ENCODE results near the gene UNC93A.

The UNC93A gene

DNA sequence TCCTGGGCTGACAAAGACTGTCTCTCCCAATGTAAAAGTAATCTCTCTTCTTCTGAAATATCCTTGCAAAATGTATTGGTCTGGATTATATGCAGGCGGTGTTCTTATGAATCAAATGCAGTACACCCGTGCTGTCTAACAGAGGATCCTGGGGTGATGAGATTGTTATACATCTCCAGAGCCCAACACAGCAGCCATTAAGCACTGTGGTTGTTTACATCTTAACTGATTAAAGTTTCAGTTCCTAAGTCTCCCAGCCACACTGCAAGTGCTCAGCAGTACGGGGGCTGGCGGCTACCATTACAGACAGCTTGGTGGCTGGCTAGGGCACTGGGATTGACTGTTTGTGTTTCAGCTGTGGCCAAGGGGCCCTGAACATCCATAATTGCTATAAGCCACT, 7.0 kb downstream of the UNC93A start:
- H2AFZ ChIP-seq (ENCODE audit: low read depth, low read length), result no peak overlapping the region
- TF ChIP-seq, protein P1, sequence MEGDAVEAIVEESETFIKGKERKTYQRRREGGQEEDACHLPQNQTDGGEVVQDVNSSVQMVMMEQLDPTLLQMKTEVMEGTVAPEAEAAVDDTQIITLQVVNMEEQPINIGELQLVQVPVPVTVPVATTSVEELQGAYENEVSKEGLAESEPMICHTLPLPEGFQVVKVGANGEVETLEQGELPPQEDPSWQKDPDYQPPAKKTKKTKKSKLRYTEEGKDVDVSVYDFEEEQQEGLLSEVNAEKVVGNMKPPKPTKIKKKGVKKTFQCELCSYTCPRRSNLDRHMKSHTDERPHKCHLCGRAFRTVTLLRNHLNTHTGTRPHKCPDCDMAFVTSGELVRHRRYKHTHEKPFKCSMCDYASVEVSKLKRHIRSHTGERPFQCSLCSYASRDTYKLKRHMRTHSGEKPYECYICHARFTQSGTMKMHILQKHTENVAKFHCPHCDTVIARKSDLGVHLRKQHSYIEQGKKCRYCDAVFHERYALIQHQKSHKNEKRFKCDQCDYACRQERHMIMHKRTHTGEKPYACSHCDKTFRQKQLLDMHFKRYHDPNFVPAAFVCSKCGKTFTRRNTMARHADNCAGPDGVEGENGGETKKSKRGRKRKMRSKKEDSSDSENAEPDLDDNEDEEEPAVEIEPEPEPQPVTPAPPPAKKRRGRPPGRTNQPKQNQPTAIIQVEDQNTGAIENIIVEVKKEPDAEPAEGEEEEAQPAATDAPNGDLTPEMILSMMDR (IDR thresholded peaks at IDR 0.05; ENCODE audit: borderline replicate concordance, extremely low read depth, low read length, poor library complexity, severe bottlenecking), result no peak
- TF ChIP-seq EZH2 (IDR thresholded peaks at IDR 0.05; ENCODE audit: borderline replicate concordance, low read depth, low read length, severe bottlenecking), result no peak
- H3K79me2 ChIP-seq (ENCODE audit: insufficient read depth, low read length), result no peaks in the 10 kb centered on the region
- H3K9ac ChIP-seq (ENCODE audit: low read depth, low read length), result no peak overlapping the region
- H3K36me3 ChIP-seq (ENCODE audit: insufficient read depth, low read length), result no peaks in the 10 kb centered on the region
- H3K9me3 ChIP-seq (ENCODE audit: insufficient read depth, low read length, severe bottlenecking), result no peaks in the 10 kb centered on the region
- H3K4me3 ChIP-seq (ENCODE audit: low read depth in 1 of 2, low read length in 2 of 2), result no peak overlapping the region
- H3K4me1 ChIP-seq (ENCODE audit: insufficient read depth, low read length), result no peaks in the 10 kb centered on the region
- no peaks in the 10 kb centered on the region for H3K27me3 ChIP-seq (ENCODE audit: insufficient read depth, low read length, poor library complexity)
- no peak overlapping the region for H3K27ac ChIP-seq (ENCODE audit: low read length)
- DNase-seq, result no peak
- no peak overlapping the region for H3K4me2 ChIP-seq (ENCODE audit: insufficient read depth, low read length)
- no peak for ATAC-seq (ENCODE audit: insufficient read depth, low read depth)
- no peaks in the 10 kb centered on the region; the same call in 1 of the 2 replicates for H4K20me1 ChIP-seq (ENCODE audit: insufficient read depth, low read length)

DNA sequence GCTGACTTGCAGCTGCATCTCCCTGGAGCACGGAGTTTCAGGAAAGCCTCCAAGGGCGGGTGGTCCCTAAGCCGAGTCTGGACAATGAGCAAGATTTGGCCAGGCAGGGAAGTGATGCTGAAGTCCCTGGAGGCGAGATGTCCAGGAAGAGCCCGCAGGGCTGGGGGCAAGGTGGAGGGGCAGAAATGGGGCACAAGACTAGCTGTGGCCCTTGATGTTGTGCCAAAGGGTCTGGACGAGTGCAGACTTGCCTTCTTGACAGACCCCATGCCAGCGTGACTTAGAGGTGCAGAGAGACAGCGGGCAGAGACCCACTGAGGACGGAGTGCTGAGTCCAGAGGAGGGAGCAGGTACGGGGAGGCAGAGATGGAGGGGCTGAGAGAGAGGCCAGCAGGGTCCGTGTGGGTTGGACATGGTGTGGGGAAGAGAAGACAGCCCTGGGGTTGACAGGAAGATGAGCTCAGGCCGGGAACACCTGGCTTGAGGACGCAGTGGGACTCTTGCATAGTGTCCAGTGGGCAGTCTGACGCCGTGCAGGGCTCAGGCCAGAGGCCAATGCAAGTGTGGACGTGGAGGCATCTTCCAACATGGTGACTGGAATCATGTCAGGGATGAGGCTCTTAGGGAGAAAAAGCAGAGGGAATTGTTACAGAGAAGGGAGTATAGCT, 8.7 kb downstream of the UNC93A start:
- Histone ChIP-seq H3K79me2 (ENCODE audit: insufficient read depth, low read length) (no peaks in the 10 kb centered on the region), H3K9ac (ENCODE audit: low read depth, low read length) (no peak overlapping the region), H3K27me3 (ENCODE audit: insufficient read depth, low read length, poor library complexity) (no peaks in the 10 kb centered on the region), H3K4me3 (ENCODE audit: low read depth in 1 of 2, low read length in 2 of 2) (no peak overlapping the region), H3K4me1 (ENCODE audit: insufficient read depth, low read length) (no peaks in the 10 kb centered on the region), H3K9me3 (ENCODE audit: insufficient read depth, low read length, severe bottlenecking) (no peaks in the 10 kb centered on the region), H4K20me1 (ENCODE audit: insufficient read depth, low read length) (no peaks in the 10 kb centered on the region; the same call in 1 of the 2 replicates), H3K4me2 (ENCODE audit: insufficient read depth, low read length) (no peak overlapping the region), H2AFZ (ENCODE audit: low read depth, low read length) (no peak overlapping the region), H3K36me3 (ENCODE audit: insufficient read depth, low read length) (no peaks in the 10 kb centered on the region), H3K27ac (ENCODE audit: low read length) (no peak overlapping the region)
- DNase-seq (no peak), ATAC-seq (ENCODE audit: insufficient read depth, low read depth) (no peak)
- TF ChIP-seq, protein P1 (IDR thresholded peaks at IDR 0.05; ENCODE audit: borderline replicate concordance, extremely low read depth, low read length, poor library complexity, severe bottlenecking), result no peak
- TF ChIP-seq EZH2 (IDR thresholded peaks at IDR 0.05; ENCODE audit: borderline replicate concordance, low read depth, low read length, severe bottlenecking), result no peak

DNA sequence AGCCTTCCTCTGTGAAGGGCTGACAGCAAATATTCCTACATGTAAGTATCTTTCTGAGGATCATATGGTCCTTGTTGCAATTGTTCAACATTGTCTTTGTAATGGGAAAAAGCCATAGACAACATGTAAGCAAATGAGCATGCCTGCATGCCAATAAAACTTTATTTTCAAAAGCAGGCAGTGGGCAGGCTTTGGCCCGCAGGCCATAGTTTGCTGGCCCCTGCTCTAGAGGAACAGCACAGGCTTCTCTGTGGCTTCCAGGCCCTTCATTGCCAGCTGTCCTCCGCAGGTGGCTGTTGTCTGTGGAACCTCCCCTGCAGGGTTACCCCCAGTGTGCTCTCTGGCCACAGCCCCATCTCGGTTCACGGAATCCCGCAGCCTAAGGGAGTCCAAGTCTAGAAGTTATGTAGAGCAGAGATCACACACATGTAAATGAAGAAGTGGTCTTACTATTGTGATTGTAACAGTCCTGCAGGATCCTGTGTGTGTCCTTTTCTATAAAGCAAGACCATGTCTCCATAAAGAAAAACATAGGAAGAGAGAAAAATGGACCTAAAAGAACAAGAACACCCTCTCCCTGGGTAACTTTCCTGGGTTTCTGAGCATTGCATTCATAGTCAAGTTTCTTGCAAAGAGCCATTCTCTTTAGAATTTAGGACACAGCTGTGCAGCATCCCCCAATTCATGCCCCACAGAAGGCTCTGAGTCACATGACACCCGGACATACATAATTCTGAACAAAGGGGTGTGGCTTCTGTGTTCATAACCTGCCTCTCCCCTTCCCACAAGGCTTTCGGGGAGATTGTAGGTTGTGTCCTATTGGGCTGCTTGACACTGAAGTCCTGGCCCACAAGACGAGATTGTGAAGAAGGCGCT, 10.0 kb downstream of the UNC93A start:
- Histone ChIP-seq H3K4me2 (ENCODE audit: insufficient read depth, low read length) (no peak overlapping the region), H3K36me3 (ENCODE audit: insufficient read depth, low read length) (no peaks in the 10 kb centered on the region), H2AFZ (ENCODE audit: low read depth, low read length) (no peak overlapping the region), H4K20me1 (ENCODE audit: insufficient read depth, low read length) (no peaks in the 10 kb centered on the region; the same call in 1 of the 2 replicates), H3K79me2 (ENCODE audit: insufficient read depth, low read length) (no peaks in the 10 kb centered on the region), H3K27ac (ENCODE audit: low read length) (no peak overlapping the region), H3K9ac (ENCODE audit: low read depth, low read length) (no peak overlapping the region), H3K9me3 (ENCODE audit: insufficient read depth, low read length, severe bottlenecking) (no peaks in the 10 kb centered on the region), H3K27me3 (ENCODE audit: insufficient read depth, low read length, poor library complexity) (no peaks in the 10 kb centered on the region), H3K4me1 (ENCODE audit: insufficient read depth, low read length) (no peaks in the 10 kb centered on the region), H3K4me3 (ENCODE audit: low read depth in 1 of 2, low read length in 2 of 2) (no peak overlapping the region)
- ATAC-seq (ENCODE audit: insufficient read depth, low read depth) (no peak), DNase-seq (no peak)
- TF ChIP-seq, protein P1 (IDR thresholded peaks at IDR 0.05; ENCODE audit: borderline replicate concordance, extremely low read depth, low read length, poor library complexity, severe bottlenecking), result no peak
- no peak for TF ChIP-seq EZH2 (IDR thresholded peaks at IDR 0.05; ENCODE audit: borderline replicate concordance, low read depth, low read length, severe bottlenecking)
